ENCODE data around the gene WFIKKN1.

Gene WFIKKN1

GRCh38 chr16:659618-660017, 28.8 kb downstream of the WFIKKN1 start:
- Histone ChIP-seq H4K12ac (ENCODE audit: low read depth, low read length) (no peak overlapping the region), H4K91ac (ENCODE audit: low read depth, low read length) (no peak overlapping the region), H2AK5ac (ENCODE audit: low read length) (no peak overlapping the region), H3K9me3 (ENCODE audit: insufficient read depth, low read depth, low read length) (no peaks in the 10 kb centered on the region), H3K23ac (ENCODE audit: low read length) (no peak overlapping the region), H3K27ac (ENCODE audit: low read depth, low read length) (no peak overlapping the region), H3K79me1 (ENCODE audit: low read length) (no peaks in the 10 kb centered on the region), H2BK5ac (ENCODE audit: low read depth, low read length, poor library complexity) (no peak overlapping the region), H2BK12ac (ENCODE audit: low read length) (no peak overlapping the region), H2AFZ (ENCODE audit: insufficient read depth, low read length, poor library complexity) (no peak overlapping the region), H3K4me3 (ENCODE audit: low read depth, low read length) (no peak overlapping the region), H3K36me3 (ENCODE audit: control insufficient read depth in 1 of 2, insufficient read depth in 2 of 2, low read length in 2 of 2) (peaks cover 30 to 51% of the 10 kb centered on the region in 2 experiments), H3K14ac (ENCODE audit: low read length) (no peak overlapping the region), H3K27me3 (ENCODE audit: insufficient read depth, low read length) (no peaks in the 10 kb centered on the region), H3K79me2 (ENCODE audit: control insufficient read depth, insufficient read depth, low read length, poor library complexity) (no peaks in the 10 kb centered on the region), H3K4ac (ENCODE audit: low read depth, low read length) (no peak overlapping the region), H3K18ac (ENCODE audit: low read length) (no peak overlapping the region), H3K4me1 (ENCODE audit: control insufficient read depth in 1 of 2, insufficient read depth in 2 of 2, low read length in 2 of 2) (peaks cover 6 to 8% of the 10 kb centered on the region in 2 experiments), H3K9ac (ENCODE audit: low read length) (no peak overlapping the region), H2BK120ac (ENCODE audit: insufficient read depth, low read length, poor library complexity) (no peak overlapping the region), H4K8ac (ENCODE audit: low read depth, low read length) (no peak overlapping the region), H3K4me2 (ENCODE audit: low read length) (no peak overlapping the region)
- WGBS (ENCODE audit: extremely low coverage, insufficient coverage, insufficient read length), result no CpG with 5 or more reads among the region's 20 CpGs
- DNase-seq, result no peak

GRCh38 chr16:660132-660458, 29.3 kb downstream of the WFIKKN1 start:
- WGBS (ENCODE audit: extremely low coverage, insufficient coverage, insufficient read length), result no CpG with 5 or more reads among the region's 6 CpGs

GRCh38 chr16:660459-661183, 29.8 kb downstream of the WFIKKN1 start:
- Histone ChIP-seq H3K23ac (ENCODE audit: low read length) (no peak overlapping the region), H3K4me1 (ENCODE audit: control insufficient read depth in 1 of 2, insufficient read depth in 2 of 2, low read length in 2 of 2) (peaks cover 6 to 8% of the 10 kb centered on the region in 2 experiments), H3K9me3 (ENCODE audit: insufficient read depth, low read depth, low read length) (no peaks in the 10 kb centered on the region), H3K18ac (ENCODE audit: low read length) (no peak overlapping the region), H4K12ac (ENCODE audit: low read depth, low read length) (no peak overlapping the region), H3K79me1 (ENCODE audit: low read length) (no peaks in the 10 kb centered on the region), H4K91ac (ENCODE audit: low read depth, low read length) (peak overlapping the region; percentile 53), H2BK5ac (ENCODE audit: low read depth, low read length, poor library complexity) (peak overlapping the region; percentile 7), H3K79me2 (ENCODE audit: control insufficient read depth, insufficient read depth, low read length, poor library complexity) (no peaks in the 10 kb centered on the region), H3K27me3 (ENCODE audit: insufficient read depth, low read length) (no peaks in the 10 kb centered on the region), H2BK12ac (ENCODE audit: low read length) (no peak overlapping the region), H3K4me3 (ENCODE audit: low read depth, low read length) (no peak overlapping the region), H3K14ac (ENCODE audit: low read length) (no peak overlapping the region), H3K4ac (ENCODE audit: low read depth, low read length) (no peak overlapping the region), H3K9ac (ENCODE audit: low read length) (no peak overlapping the region), H2AK5ac (ENCODE audit: low read length) (peak overlapping the region; percentile 70), H3K4me2 (ENCODE audit: low read length) (no peak overlapping the region), H3K27ac (ENCODE audit: low read depth, low read length) (no peak overlapping the region), H3K36me3 (ENCODE audit: control insufficient read depth in 1 of 2, insufficient read depth in 2 of 2, low read length in 2 of 2) (peaks cover 24 to 45% of the 10 kb centered on the region in 2 experiments), H2BK120ac (ENCODE audit: insufficient read depth, low read length, poor library complexity) (no peak overlapping the region), H4K8ac (ENCODE audit: low read depth, low read length) (peak overlapping the region; percentile 59), H2AFZ (ENCODE audit: insufficient read depth, low read length, poor library complexity) (peak overlapping the region; percentile 27)
- no CpG with 5 or more reads among the region's 43 CpGs for WGBS (ENCODE audit: extremely low coverage, insufficient coverage, insufficient read length)
- peak; percentile 87 to 93 for DNase-seq

More at GRCh38 chr16:660132-660458, 29.3 kb downstream of the WFIKKN1 start:
- Histone ChIP-seq H2BK120ac (ENCODE audit: insufficient read depth, low read length, poor library complexity) (no peak overlapping the region), H2AK5ac (ENCODE audit: low read length) (no peak overlapping the region), H3K79me1 (ENCODE audit: low read length) (no peaks in the 10 kb centered on the region), H2BK5ac (ENCODE audit: low read depth, low read length, poor library complexity) (no peak overlapping the region), H2BK12ac (ENCODE audit: low read length) (no peak overlapping the region), H3K9me3 (ENCODE audit: insufficient read depth, low read depth, low read length) (no peaks in the 10 kb centered on the region), H3K4me1 (ENCODE audit: control insufficient read depth in 1 of 2, insufficient read depth in 2 of 2, low read length in 2 of 2) (peaks cover 6 to 8% of the 10 kb centered on the region in 2 experiments), H3K18ac (ENCODE audit: low read length) (no peak overlapping the region), H4K8ac (ENCODE audit: low read depth, low read length) (no peak overlapping the region), H3K36me3 (ENCODE audit: control insufficient read depth in 1 of 2, insufficient read depth in 2 of 2, low read length in 2 of 2) (peaks cover 29 to 50% of the 10 kb centered on the region in 2 experiments), H3K79me2 (ENCODE audit: control insufficient read depth, insufficient read depth, low read length, poor library complexity) (no peaks in the 10 kb centered on the region), H3K4ac (ENCODE audit: low read depth, low read length) (no peak overlapping the region), H3K9ac (ENCODE audit: low read length) (no peak overlapping the region), H4K91ac (ENCODE audit: low read depth, low read length) (no peak overlapping the region), H3K27ac (ENCODE audit: low read depth, low read length) (no peak overlapping the region), H3K27me3 (ENCODE audit: insufficient read depth, low read length) (no peaks in the 10 kb centered on the region), H3K4me3 (ENCODE audit: low read depth, low read length) (no peak overlapping the region), H4K12ac (ENCODE audit: low read depth, low read length) (no peak overlapping the region), H3K14ac (ENCODE audit: low read length) (no peak overlapping the region), H3K4me2 (ENCODE audit: low read length) (no peak overlapping the region), H3K23ac (ENCODE audit: low read length) (no peak overlapping the region), H2AFZ (ENCODE audit: insufficient read depth, low read length, poor library complexity) (no peak overlapping the region)
- no peak for DNase-seq

GRCh38 chr16:661184-661821, 30.5 kb downstream of the WFIKKN1 start:
- Histone ChIP-seq H2AFZ (ENCODE audit: insufficient read depth, low read length, poor library complexity) (peak overlapping the region; percentile 27), H4K91ac (ENCODE audit: low read depth, low read length) (peak overlapping the region; percentile 53), H3K4me2 (ENCODE audit: low read length) (no peak overlapping the region), H3K9ac (ENCODE audit: low read length) (no peak overlapping the region), H3K4me1 (ENCODE audit: control insufficient read depth in 1 of 2, insufficient read depth in 2 of 2, low read length in 2 of 2) (peaks cover 6 to 8% of the 10 kb centered on the region in 2 experiments), H3K36me3 (ENCODE audit: control insufficient read depth in 1 of 2, insufficient read depth in 2 of 2, low read length in 2 of 2) (peaks cover 20 to 39% of the 10 kb centered on the region in 2 experiments), H2AK5ac (ENCODE audit: low read length) (peak overlapping the region; percentile 70), H3K27ac (ENCODE audit: low read depth, low read length) (no peak overlapping the region), H3K23ac (ENCODE audit: low read length) (no peak overlapping the region), H4K12ac (ENCODE audit: low read depth, low read length) (no peak overlapping the region), H3K14ac (ENCODE audit: low read length) (peak overlapping the region; percentile 29), H2BK12ac (ENCODE audit: low read length) (peak overlapping the region; percentile 8), H4K8ac (ENCODE audit: low read depth, low read length) (peak overlapping the region; percentile 59), H3K27me3 (ENCODE audit: insufficient read depth, low read length) (no peaks in the 10 kb centered on the region), H3K79me2 (ENCODE audit: control insufficient read depth, insufficient read depth, low read length, poor library complexity) (no peaks in the 10 kb centered on the region), H2BK120ac (ENCODE audit: insufficient read depth, low read length, poor library complexity) (no peak overlapping the region), H3K79me1 (ENCODE audit: low read length) (no peaks in the 10 kb centered on the region), H3K4me3 (ENCODE audit: low read depth, low read length) (no peak overlapping the region), H3K4ac (ENCODE audit: low read depth, low read length) (no peak overlapping the region), H2BK5ac (ENCODE audit: low read depth, low read length, poor library complexity) (peak overlapping the region; percentile 7), H3K9me3 (ENCODE audit: insufficient read depth, low read depth, low read length) (no peaks in the 10 kb centered on the region), H3K18ac (ENCODE audit: low read length) (peak overlapping the region; percentile 9)
- DNase-seq, result no peak
- WGBS (ENCODE audit: extremely low coverage, insufficient coverage, insufficient read length), result no CpG with 5 or more reads among the region's 35 CpGs
